Stimulated activated CD4-positive, alpha-beta T cell treated with anti-CD3 and anti-CD28 coated beads, Interleukin-4, amount 100 ng/mL, for 48 hours (primary cell): ENCODE results near the gene ARL6IP4.
"Not testable (repeated sequence)": the region's sequence is repeated elsewhere in the genome, so short reads cannot be mapped to it uniquely, and the experiment has no call there.

Experiments used
- DNase-seq, 2 donors: peaks; one replicate each; pipeline ENCODE4 v3.0.0-alpha.2; 2020; ENCODE audit warnings: low read depth in 2 of 2

The ARL6IP4 gene

GRCh38 chr12:122980183-122981035 is at the start of gene ARL6IP4:
TSS of gene ARL6IP4 (plus strand) at chr12:122980681. CDS start at chr12:122981140, 459 bp downstream.
- peak; percentile 57 to 61 for DNase-seq

- no peak for DNase-seq
These were observed 48.3 kb upstream of the ARL6IP4 start for GRCh38 chr12:122932207-122932606.

DNA sequence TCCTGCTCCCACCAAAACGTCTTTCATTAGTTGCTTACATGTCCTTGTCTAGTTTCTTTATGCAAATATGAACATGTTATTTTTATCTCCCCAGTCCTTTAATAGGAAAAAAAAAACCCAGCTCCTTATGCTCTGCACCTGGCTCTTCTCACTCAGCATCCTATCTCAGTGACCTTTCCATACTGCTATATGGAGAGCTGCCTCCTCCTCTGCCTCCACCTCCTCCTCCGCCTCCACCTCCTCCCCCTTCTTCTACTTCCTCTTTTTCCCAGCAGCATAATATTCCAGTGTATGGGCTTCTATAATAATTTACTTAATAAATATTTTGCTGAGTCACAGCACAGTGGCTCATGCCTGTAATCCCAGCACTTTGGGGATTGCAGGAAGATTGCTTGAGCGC is 45.8 kb upstream of the ARL6IP4 start:
- DNase-seq, result no peak

- no peak for DNase-seq
These were observed 45.2 kb upstream of the ARL6IP4 start for GRCh38 chr12:122935318-122935717.

DNA sequence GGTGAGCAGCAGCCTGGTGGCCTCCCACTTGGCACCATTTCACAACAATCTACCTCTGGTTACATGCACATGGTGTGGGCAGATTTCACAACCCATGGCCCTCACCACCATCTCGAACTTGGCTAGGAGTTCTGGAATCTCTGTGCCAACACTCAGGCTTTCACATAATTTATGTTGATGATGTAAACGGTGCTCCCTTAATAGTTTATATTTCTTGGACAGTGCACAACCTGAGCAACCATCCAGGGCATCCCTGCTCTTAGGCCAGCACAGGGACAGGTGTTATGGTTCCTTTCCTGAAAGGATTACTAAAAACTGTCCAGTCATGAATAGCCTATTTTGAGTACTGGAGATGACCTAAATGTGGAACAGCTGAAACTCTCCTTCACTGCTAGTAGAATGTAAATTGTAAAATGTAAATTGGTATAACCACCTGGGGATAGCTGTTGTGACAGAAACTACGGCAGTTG is 42.8 kb upstream of the ARL6IP4 start:
- no peak for DNase-seq

DNA sequence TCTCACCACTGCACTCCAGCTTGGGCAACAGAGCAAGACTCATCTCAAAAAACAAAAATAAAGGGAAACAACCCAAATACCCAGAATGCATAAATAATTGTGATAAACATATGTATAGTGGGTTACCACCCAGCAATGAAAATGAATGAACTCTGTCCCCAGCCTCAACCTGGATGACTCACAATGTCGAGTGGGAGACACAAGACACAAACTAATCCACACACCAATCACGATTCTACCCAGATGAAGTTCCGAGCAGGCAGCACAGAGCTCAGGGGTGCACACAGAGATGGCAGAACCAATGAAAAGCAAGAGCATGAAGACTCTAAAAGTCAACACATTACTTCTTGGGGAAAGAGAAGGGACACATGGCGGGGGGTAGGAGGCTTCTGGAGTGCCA is 41.4 kb upstream of the ARL6IP4 start:
- DNase-seq, result no peak

GRCh38 chr12:122941351-122941750 is 39.1 kb upstream of the ARL6IP4 start:
- not testable (repeated sequence) for DNase-seq

GRCh38 chr12:122942637-122943036 is 37.8 kb upstream of the ARL6IP4 start:
- no peak for DNase-seq

DNA sequence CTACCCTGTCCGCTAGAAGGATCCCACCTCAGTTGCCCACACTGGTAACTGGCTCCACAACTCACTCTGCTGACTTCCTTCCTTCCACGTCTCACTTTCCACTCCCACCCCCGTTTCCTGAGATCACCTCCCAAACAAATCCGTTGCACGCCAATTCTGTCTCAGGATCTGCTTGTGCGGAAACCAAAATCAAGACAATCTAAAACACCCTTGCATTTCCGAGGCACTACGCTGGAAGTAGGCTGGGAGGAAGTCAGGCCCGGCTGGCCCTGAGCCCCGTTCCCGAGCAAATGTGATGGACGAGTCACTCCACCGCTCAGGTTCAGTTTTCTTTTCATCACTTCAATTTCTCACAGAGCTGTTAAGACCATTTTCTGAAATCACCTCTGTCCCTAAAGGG is 37.3 kb upstream of the ARL6IP4 start:
- no peak for DNase-seq

DNA sequence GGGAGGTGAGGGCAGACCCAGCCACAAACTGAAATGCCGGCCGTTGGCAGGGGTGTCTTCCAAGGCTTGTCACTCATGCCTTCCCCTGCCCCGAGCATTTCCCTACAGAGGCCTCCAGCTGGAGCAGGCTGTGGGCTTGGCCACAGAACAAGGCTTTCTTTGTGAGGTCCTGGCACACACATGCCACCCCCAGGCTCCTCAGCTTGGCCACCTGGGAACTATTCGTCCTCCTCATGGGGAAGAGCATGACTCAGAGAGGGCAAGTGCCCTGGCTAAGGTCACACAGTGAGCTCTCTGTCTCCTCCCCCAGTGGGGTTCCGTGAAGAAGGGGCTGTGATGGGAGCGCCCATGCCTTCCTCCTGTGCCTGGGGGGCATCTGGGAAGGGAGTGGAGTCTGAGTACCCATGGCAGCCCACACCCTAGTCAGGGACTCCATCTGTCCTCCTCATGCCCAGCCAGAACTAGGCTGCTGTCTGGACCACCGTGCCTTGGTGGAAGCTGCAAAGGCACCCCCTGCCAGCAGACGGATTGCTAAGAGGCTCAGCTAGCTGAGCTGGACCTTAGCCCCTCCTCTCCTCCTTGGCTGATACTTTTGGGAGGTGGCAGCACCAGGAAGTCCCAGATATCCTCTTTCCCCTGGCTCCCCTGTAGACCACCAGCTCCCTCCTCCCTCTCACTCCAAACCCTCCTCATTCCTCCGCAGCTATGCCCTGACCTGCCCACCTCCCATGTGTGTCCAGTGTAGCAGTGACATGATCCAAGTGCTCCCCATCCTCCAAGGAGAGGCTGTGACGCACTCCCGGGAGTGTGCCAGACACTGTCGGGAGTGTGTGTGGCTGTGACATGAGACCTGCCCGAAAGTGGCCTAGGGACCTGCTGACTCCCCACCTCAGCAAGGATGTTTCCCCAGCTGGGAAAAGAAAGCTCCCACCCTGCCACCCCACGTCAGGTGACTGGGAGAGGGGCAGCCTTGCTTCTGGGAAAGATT is 35.6 kb upstream of the ARL6IP4 start:
- no peak for DNase-seq

- peak; percentile 74 to 87 for DNase-seq
These were observed 33.7 kb upstream of the ARL6IP4 start for GRCh38 chr12:122946690-122947341.

DNA sequence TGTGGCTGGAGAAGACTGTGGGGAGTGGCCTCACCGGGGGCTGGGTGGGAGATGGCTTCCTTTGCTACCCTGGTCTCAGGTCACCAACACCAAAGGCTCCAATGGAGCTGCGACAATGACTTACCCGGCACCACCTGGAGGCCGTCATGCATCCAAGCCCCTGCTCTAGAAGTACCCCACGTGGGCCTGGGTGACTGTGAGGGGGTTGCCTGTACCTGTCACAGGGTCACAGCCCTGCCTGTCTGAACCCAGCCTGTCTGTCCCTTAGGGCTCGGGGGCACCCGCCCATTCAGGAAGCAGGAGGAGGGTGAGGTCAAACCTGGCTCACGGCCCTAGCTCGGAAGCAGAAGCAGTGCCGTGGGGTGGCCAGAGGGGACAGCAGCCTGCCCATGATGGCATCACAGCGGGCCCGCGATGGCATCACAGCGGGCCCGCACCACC is 33.1 kb upstream of the ARL6IP4 start:
- no peak for DNase-seq

DNA sequence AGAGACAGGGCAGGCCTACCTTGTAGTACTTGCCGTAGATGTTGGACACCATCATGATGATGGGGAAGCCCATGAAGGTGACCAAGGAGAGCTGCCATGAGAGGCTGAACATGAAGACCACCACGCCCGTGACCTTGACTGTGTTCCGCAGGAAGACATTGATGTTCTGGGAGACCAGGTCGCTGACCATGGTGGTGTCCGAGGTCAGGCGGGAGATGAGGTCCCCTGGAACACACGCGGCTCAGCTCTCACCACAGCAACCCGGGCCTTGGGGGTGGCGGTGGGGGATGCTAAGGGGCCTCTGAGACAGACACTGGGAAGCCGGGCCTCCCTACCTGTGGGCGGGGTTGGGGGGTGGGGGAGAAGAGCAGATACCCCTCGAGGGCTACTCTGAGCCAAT is 31.9 kb upstream of the ARL6IP4 start:
- DNase-seq, result no peak

DNA sequence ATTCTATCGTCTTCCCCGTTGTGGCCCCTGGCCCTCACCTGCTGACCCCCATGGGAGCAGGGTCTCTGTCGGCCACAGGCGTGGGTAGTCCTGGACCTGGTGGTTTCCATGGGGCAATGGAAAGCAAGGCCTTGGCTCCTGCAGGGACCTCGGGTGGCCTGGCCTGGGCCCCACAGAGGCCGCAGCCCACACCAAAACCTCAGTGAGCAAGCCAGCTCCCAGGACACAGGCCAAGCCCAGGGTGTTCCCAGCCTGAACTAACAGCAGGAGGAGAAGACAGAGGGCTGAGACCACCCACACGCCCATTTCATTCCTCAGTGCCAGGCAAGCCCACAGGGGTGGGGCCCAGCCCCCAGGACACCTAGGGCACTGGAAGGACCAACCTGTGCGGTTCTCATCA is 31.1 kb upstream of the ARL6IP4 start:
- DNase-seq, result no peak

GRCh38 chr12:122949816-122950675 is 30.4 kb upstream of the ARL6IP4 start:
- no peak for DNase-seq

GRCh38 chr12:122951406-122951805 is 29.1 kb upstream of the ARL6IP4 start:
- DNase-seq, result no peak

GRCh38 chr12:122951979-122952892 is 28.2 kb upstream of the ARL6IP4 start:
- DNase-seq, result peak; percentile 64 to 66

- no peak for DNase-seq
These were observed 25.3 kb upstream of the ARL6IP4 start for GRCh38 chr12:122955156-122955555.

DNA sequence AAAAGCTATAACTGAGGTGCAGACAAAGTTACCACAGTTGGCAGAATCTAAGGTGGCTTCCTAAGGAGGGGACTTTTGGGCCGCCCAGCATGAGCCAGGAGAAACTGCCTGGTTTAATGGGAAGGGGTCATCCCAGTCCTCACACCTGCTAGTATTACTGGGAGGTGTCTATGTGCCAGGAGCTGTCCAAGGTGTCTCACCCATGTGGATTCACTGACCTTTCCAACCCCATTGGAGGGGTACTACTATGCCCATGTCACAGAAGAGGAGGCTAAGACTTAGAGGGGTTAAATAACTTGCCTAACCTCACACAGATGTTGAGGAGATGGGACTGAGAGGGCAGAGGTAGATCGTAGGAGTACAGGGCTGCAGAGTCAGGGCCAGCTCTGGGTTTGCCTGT is 24.4 kb upstream of the ARL6IP4 start:
- no peak for DNase-seq
